HepG2 (cell line): ENCODE results near the gene KHK. TPM values are rescaled to one million over a fixed set of nuclear protein-coding genes. Genes with fewer than 3 reads are reported as not detected.

Source experiments
- ARNTL ChIP-seq: sonication (generic); formaldehyde crosslinking; IDR thresholded peaks from 2 replicates; pipeline ENCODE4 v1.4.0; 2020; ENCODE audit warnings: mild to moderate bottlenecking, missing genetic modification reagents
- BCLAF1 ChIP-seq: fragments of 450-650 bp; IDR thresholded peaks from 2 replicates; pipeline ENCODE4 v1.6.1; 2017; ENCODE audit warnings: mild to moderate bottlenecking
- CAMTA2 ChIP-seq: sonication (generic); formaldehyde crosslinking; IDR thresholded peaks from 2 replicates; pipeline ENCODE4 v1.4.0; 2020; ENCODE audit warnings: mild to moderate bottlenecking, missing genetic modification reagents, borderline replicate concordance
- CBX2 ChIP-seq, 2 experiments: fragments of 200-600 bp in 1 of 2; sonication (generic); formaldehyde crosslinking in 1 of 2; IDR thresholded peaks; 2 replicates each; pipeline versions ENCODE4 v1.7.0 to v1.8.1; 2018 to 2022; ENCODE audit warnings: low read depth in 2 of 2, low read length in 1 of 2, mild to moderate bottlenecking in 1 of 2, missing genetic modification reagents in 1 of 2
- CREB1 ChIP-seq, 2 experiments: fragments of 450-650 bp in 1 of 2; IDR thresholded peaks; 2 replicates each; pipeline ENCODE4 v1.6.1; 2016 to 2017; ENCODE audit warnings: control low read depth in 1 of 2, mild to moderate bottlenecking in 1 of 2, missing compliant biosample characterization in 1 of 2, missing genetic modification characterization in 1 of 2
- ELF3 ChIP-seq: IDR thresholded peaks from 2 replicates; pipeline ENCODE4 v1.6.1; 2016; ENCODE audit warnings: missing genetic modification reagents, missing compliant biosample characterization
- FOXA3 ChIP-seq: IDR thresholded peaks from 2 replicates; pipeline ENCODE4 v1.6.1; 2016; ENCODE audit warnings: missing genetic modification reagents, missing compliant biosample characterization
- FOXO1 ChIP-seq: sonication (generic); formaldehyde crosslinking; IDR thresholded peaks from 2 replicates; pipeline ENCODE4 v1.4.0; 2020; ENCODE audit warnings: missing genetic modification reagents
- GTF2F1 ChIP-seq: fragments of 150-350 bp; IDR thresholded peaks from 2 replicates; pipeline ENCODE4 v1.6.1; 2014; ENCODE audit warnings: low read length
- MTF1 ChIP-seq: sonication (generic); formaldehyde crosslinking; IDR thresholded peaks from 2 replicates; pipeline ENCODE4 v1.5.0; 2020; ENCODE audit warnings: missing genetic modification reagents
- NR2F6 ChIP-seq, 2 experiments: IDR thresholded peaks; 2 replicates each; pipeline ENCODE4 v1.6.1; 2016; ENCODE audit warnings: antibody characterized with exemption in 1 of 2, mild to moderate bottlenecking in 1 of 2
- PHF20 ChIP-seq: sonication (generic); formaldehyde crosslinking; IDR thresholded peaks from 2 replicates; pipeline ENCODE4 v1.5.0; 2020; ENCODE audit warnings: mild to moderate bottlenecking, missing genetic modification reagents
- RNF2 ChIP-seq: fragments of 450-650 bp; conservative IDR thresholded peaks from 2 replicates; pipeline ENCODE4 v1.6.1; 2016; ENCODE audit warnings: low read depth
- SETDB1 ChIP-seq: sonication (generic); formaldehyde crosslinking; IDR thresholded peaks from 2 replicates; pipeline ENCODE4 v1.5.1; 2020; ENCODE audit warnings: missing genetic modification reagents, mild to moderate bottlenecking, borderline replicate concordance
- SKIL ChIP-seq: sonication (generic); formaldehyde crosslinking; IDR thresholded peaks from 2 replicates; pipeline ENCODE4 v1.8.0; 2022; ENCODE audit warnings: missing genetic modification reagents, mild to moderate bottlenecking, moderate library complexity, borderline replicate concordance
- THRA ChIP-seq: sonication (generic); formaldehyde crosslinking; IDR thresholded peaks from 2 replicates; pipeline ENCODE4 v1.4.0; 2020; ENCODE audit warnings: missing genetic modification reagents, borderline replicate concordance
- THYN1 ChIP-seq: sonication (generic); formaldehyde crosslinking; IDR thresholded peaks from 2 replicates; pipeline ENCODE4 v1.8.1; 2023; ENCODE audit warnings: low read depth, mild to moderate bottlenecking, moderate library complexity, missing genetic modification reagents, borderline replicate concordance
- ZNF10 ChIP-seq: sonication (generic); formaldehyde crosslinking; IDR thresholded peaks from 2 replicates; pipeline ENCODE4 v1.4.0; 2020; ENCODE audit warnings: mild to moderate bottlenecking, low read depth, missing genetic modification reagents, borderline replicate concordance
- ZNF335 ChIP-seq: sonication (generic); formaldehyde crosslinking; IDR thresholded peaks from 2 replicates; pipeline ENCODE4 v1.4.0; 2020; ENCODE audit warnings: missing genetic modification reagents
- ZNF577 ChIP-seq: sonication (generic); formaldehyde crosslinking; IDR thresholded peaks from 2 replicates; pipeline ENCODE4 v1.4.0; 2020; ENCODE audit warnings: mild to moderate bottlenecking, low read depth, missing genetic modification reagents, borderline replicate concordance
- ZNF772 ChIP-seq: sonication (generic); formaldehyde crosslinking; IDR thresholded peaks from 2 replicates; pipeline ENCODE4 v1.5.0; 2020; ENCODE audit warnings: mild to moderate bottlenecking, missing genetic modification reagents
- polyA plus RNA-seq, 8 experiments: library from polyadenylated mRNA; depleted of rRNA in 3 of 8; stranded (reverse) in 7 of 8; unstranded in 1 of 8; fragments of >200 nt; fragmentation: Illumina TruSeq in 4 of 8; extraction: Trizol in 4 of 8; gene quantifications; 2 replicates each; pipeline versions ENCODE4 v1.2.1 to v1.2.3, GENCODE V29; 2011 to 2016; ENCODE audit warnings: low read depth in 4 of 8, missing spikeins in 1 of 8, mixed read lengths in 1 of 8; ENCODE audit not compliant: insufficient read depth in 1 of 8
- total RNA-seq, 5 experiments: library from RNA; depleted of rRNA; stranded (reverse); fragments of >200 nt; fragmentation: Illumina TruSeq; extraction: Trizol; gene quantifications; 2 replicates each; pipeline ENCODE4 v1.2.3, GENCODE V29; 2016; ENCODE audit warnings: low read depth in 1 of 5

The KHK gene
- total and polyA plus RNA-seq, 2 of the 13 experiments (the other 11 are each of a cell fraction or from before 2014, with no cell fraction given): 40.9 to 99.2 TPM

- TF ChIP-seq CBX2 (IDR thresholded peaks at IDR 0.05; ENCODE audit: low read depth, low read length) (no peak), CBX2 (CRISPR knock-in tag; IDR thresholded peaks at IDR 0.05; ENCODE audit: low read depth) (no peak), CAMTA2 (CRISPR knock-in tag) (no peak), ELF3 (CRISPR knock-in tag) (no peak), ZNF577 (CRISPR knock-in tag) (no peak), NR2F6 (IDR thresholded peaks at IDR 0.05) (no peak), NR2F6 (CRISPR knock-in tag; IDR thresholded peaks at IDR 0.05) (0 out of 2 replicates have a peak, but pooled peaks have one; percentile 7), ZNF10 (0 out of 2 replicates have a peak, but pooled peaks have one; percentile 31), THRA (CRISPR knock-in tag) (no peak), BCLAF1 (no peak), ZNF772 (no peak; the same call in 1 of the 2 replicates), MTF1 (CRISPR knock-in tag) (no peak), SETDB1 (no peak), ARNTL (CRISPR knock-in tag) (0 out of 2 replicates have a peak, but pooled peaks have one; percentile 22), ZNF335 (CRISPR knock-in tag) (no peak), THYN1 (CRISPR knock-in tag) (no peak), RNF2 (no peak), FOXO1 (no peak), CREB1 (IDR thresholded peaks at IDR 0.05) (peak; percentile 19; the same call in 1 of the 2 replicates), CREB1 (CRISPR knock-in tag; IDR thresholded peaks at IDR 0.05) (no peak), GTF2F1 (no peak), SKIL (CRISPR knock-in tag) (no peak), PHF20 (CRISPR knock-in tag) (no peak), FOXA3 (CRISPR knock-in tag) (no peak)
Observed at GRCh38 chr2:27149570-27150405, 63.2 kb downstream of the KHK start (continued).
